ENCODE measurements around the gene DRD3. TPM values are rescaled to one million over a fixed set of nuclear protein-coding genes. Genes with fewer than 3 reads are reported as not detected.

The DRD3 gene
- total and polyA plus RNA-seq, 2 donors (not counting 3 experiments of a cell fraction or from before 2014, with no cell fraction given), result not detected

- CTCF ChIA-PET, result interaction anchor here (0.6 to 2.4 kb wide), 6 partner anchors 10 to 28 kb away, joined by 3 to 9 read pairs (median 4); no protein-coding TSS in a partner anchor
- POLR2A ChIA-PET, result no interaction called here
These were observed 50.6 kb downstream of the DRD3 start for GRCh38 chr3:114128231-114128630.

More at GRCh38 chr3:114128231-114128630, 50.6 kb downstream of the DRD3 start:
- Histone ChIP-seq H2AFZ (ENCODE audit: low read depth, low read length) (no peak overlapping the region), H3K9me3 (replicated peaks; ENCODE audit: control insufficient read depth, insufficient read depth, low read length) (no peaks in the 10 kb centered on the region), H3K4me3 (replicated peaks in 1 of 3; ENCODE audit: insufficient read depth in 1 of 3, low read depth in 1 of 3, low read length in 3 of 3) (no peak overlapping the region), H3K9me1 (replicated peaks; ENCODE audit: control insufficient read depth, extremely low read depth, insufficient read depth, low read length) (no peaks in the 10 kb centered on the region), H3K27ac (ENCODE audit: insufficient read depth, low read depth, low read length) (no peak overlapping the region), H3K4me1 (ENCODE audit: control insufficient read depth, extremely low read depth, insufficient read depth, low read length) (peaks cover 7% of the 10 kb centered on the region), H3K79me2 (ENCODE audit: control insufficient read depth, insufficient read depth, low read length) (no peaks in the 10 kb centered on the region), H3K27me3 (ENCODE audit: control insufficient read depth in 2 of 2, insufficient read depth in 2 of 2, low read length in 2 of 2) (no peaks in the 10 kb centered on the region), H3K36me3 (ENCODE audit: control insufficient read depth in 2 of 2, extremely low read depth in 1 of 2, insufficient read depth in 2 of 2, low read length in 2 of 2) (no peaks in the 10 kb centered on the region), H4K20me1 (replicated peaks; ENCODE audit: control insufficient read depth, extremely low read depth, insufficient read depth, low read length) (no peaks in the 10 kb centered on the region), H3K9ac (replicated peaks; ENCODE audit: extremely low read depth, insufficient read depth, low read length) (no peak overlapping the region), H3K4me2 (ENCODE audit: insufficient read depth, low read length) (no peak overlapping the region)
- DNase-seq (ENCODE audit: low read depth, low spot score), result peak; percentile 44
- peak; percentile 31 for FAIRE-seq
- no TSS peak for BruUV-seq (replicated peaks)
- TF ChIP-seq CTCF (IDR thresholded peaks at IDR 0.05; ENCODE audit: extremely low read depth in 1 of 2, insufficient read depth in 1 of 2, low read depth in 1 of 2, low read length in 2 of 2) (no peak), JUN (IDR thresholded peaks at IDR 0.05; ENCODE audit: borderline replicate concordance, insufficient read depth, insufficient read length, low read depth) (peak; percentile 56), GATA2 (IDR thresholded peaks at IDR 0.05; ENCODE audit: insufficient read depth, insufficient read length, low read depth, low read length) (peak; percentile 66), EZH2 (IDR thresholded peaks at IDR 0.05; ENCODE audit: borderline replicate concordance, low read depth, low read length, severe bottlenecking) (no peak), FOS (IDR thresholded peaks at IDR 0.05; ENCODE audit: borderline replicate concordance, insufficient read depth, low read length) (peak; percentile 89)
- dilution Hi-C loops (cut with MboI; ENCODE audit: extremely low pct_ligation_motif_present, low sequenced_read_pairs) (no loop called here), intact Hi-C loops (cut with micrococcal nuclease) (no loop called here)
